GM10847 (cell line): ENCODE measurements around the gene NRIP1.

ENCODE experiments used
- POLR2A ChIP-seq: IDR thresholded peaks from 2 replicates; pipeline ENCODE4 v1.6.1; 2011; ENCODE audit not compliant: insufficient read length; ENCODE audit errors: extremely low read depth

The NRIP1 gene

DNA sequence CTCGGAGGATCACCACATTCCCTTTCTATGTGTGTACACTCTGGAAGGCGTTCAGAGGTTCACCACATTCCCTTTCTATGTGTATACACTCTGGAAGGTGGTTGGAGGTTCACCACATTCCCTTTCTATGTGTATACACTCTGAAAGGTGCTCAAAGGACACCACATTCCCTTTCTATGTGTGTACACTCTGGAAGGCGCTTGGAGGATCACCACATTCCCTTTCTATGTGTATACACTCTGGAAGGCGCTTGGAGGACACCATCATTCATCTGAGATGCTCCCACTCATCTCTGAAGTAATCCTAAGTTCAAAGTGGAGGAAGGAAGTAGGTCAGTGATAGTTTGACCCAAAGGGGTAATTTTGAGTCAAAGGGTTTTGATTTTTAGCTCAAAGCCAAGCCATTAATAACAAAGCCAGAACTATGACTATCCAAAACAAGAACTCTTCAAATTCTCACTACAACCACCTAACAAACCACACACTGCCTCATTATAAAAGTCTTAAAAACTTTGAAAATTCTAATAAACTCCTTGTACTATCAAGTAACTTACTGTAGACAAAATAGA is 32.9 kb downstream of the NRIP1 start:
- no peak for TF ChIP-seq POLR2A

DNA sequence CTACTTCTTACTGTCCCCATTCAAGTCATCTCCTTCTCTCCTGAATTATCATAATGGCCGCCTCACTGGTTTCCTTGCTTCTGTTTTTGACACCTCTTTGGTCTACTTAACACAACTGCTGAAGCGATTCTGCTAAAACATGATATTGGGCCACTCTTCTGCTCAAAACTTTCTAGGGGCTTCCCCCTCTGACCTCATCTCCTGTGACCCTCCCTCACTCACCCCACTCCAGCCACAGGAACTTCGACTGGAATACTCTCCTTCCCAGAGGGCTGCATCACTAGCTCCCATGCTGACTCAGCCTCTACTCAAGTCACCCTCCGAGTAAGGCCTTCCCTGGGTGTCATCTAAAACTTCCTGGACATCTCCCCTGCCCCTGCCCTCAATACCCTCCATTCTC is 35.7 kb downstream of the NRIP1 start:
- TF ChIP-seq POLR2A = no peak

GRCh38 chr21:15028186-15028585 is 36.6 kb downstream of the NRIP1 start:
- no peak for TF ChIP-seq POLR2A

GRCh38 chr21:15027056-15027455 is 37.7 kb downstream of the NRIP1 start:
- no peak for TF ChIP-seq POLR2A

GRCh38 chr21:15026370-15026769 is 38.4 kb downstream of the NRIP1 start:
- no peak for TF ChIP-seq POLR2A

GRCh38 chr21:15023776-15024175 is 41.0 kb downstream of the NRIP1 start:
- TF ChIP-seq POLR2A = no peak

GRCh38 chr21:15022608-15023261 is 42.1 kb downstream of the NRIP1 start:
- TF ChIP-seq POLR2A = no peak

DNA sequence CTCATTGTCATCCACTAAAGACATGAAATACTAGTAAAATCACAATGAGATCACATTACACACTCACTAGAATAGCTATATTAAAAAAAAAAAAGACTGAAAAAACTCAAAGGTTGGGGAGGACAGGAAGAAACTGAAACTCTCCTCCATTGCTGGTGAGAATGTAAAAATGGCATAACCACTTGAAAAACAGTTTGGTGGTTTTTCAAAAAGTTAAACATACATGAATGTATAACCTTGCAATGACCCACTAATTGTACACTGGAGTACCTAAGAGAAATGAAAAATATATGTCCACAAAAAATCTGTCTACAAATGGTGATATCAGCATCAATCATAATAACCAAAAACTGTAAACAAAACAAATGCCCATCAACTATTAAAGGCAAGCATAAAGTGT is 44.0 kb downstream of the NRIP1 start:
- no peak for TF ChIP-seq POLR2A

DNA sequence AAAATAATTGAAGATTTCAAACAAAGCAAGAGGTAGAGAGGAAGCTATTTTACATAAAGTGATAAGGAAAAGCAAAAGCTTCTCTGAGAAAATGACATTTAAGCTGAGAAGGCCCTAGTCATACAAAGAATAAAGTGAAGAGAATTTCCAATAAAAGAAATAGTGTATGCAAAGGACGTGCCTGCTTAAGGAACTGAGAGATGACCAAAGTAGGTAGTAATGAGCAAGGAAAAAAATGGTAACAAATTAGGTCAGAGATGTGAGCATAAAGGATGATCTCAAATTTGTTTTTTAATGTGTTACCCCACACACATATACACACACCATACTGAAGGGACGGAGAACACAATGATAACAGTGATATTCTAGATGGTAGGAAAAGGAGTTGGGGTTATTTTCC is 46.4 kb downstream of the NRIP1 start:
- no peak for TF ChIP-seq POLR2A

DNA sequence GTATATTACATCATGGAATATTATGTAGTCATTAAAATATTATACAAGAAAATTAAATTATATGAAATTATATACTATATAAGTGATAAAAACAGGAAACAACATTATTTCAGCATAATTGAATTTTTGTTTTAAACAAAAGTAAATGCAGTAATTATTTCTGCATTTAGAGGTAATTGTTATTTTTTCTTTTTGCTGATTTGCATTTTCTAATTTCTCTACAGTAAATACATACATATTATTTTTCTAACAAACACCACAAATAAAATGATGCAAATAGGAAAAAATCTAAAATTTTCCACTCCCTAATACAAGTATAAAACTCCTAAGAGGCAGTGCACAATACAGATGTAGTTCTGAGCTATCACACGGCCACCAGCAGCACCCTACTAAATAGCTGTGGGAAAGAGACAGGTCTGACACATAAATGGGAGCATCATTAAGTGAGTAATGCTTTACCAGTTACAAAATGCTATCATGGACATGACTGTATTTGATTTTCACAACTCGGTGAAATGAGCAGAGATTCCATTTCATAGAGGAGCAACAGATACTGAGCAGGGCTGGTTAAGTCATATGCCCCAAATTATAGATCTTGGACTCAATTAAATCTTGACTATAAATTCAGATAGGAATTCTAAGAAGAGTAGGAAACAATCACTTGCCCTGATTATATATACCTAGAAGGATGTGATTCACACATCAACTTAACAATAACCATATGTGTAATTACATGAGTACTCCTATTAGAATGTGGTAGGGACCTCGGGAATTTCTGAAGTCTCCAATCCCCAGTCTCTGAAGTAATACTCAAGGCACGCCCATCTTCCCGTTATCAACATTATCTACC is 49.0 kb downstream of the NRIP1 start:
- TF ChIP-seq POLR2A = no peak

DNA sequence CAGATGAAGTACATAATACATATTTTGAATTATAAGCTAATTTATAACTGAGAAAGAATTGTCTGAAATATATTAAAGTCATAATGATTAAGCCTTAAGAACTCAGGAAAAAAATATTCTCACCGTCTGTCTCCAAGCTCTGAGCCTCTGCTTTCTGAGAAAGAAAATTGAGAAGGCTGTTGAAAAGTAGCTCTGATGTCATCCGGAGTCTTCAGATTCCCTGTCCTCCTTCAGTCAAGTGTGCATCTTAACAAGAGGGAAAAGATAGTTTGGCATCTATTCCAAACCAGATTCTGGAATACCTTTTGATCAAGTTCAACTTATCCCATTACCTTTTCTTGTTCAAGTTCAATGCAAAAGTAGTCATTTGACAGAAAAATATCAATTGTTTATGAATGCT is 50.6 kb downstream of the NRIP1 start:
- TF ChIP-seq POLR2A = no peak

DNA sequence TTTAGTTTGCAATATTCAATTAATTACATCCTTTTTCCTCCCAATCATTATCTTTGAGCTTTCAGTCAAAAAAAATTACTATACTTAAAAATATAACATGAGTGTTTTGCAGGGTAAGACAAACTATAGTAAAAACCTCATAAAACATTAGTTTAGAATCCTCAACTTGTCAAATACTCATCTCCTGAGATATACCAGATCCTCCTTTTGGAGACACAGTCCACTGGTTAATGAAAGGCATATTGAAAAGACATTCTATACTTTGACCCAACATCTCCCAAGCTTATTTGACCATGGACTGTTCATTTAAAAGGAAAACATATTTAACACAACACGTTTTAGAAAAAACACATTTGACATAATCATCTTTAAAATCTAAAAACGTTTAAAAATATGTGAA is 52.8 kb downstream of the NRIP1 start:
- no peak for TF ChIP-seq POLR2A

DNA sequence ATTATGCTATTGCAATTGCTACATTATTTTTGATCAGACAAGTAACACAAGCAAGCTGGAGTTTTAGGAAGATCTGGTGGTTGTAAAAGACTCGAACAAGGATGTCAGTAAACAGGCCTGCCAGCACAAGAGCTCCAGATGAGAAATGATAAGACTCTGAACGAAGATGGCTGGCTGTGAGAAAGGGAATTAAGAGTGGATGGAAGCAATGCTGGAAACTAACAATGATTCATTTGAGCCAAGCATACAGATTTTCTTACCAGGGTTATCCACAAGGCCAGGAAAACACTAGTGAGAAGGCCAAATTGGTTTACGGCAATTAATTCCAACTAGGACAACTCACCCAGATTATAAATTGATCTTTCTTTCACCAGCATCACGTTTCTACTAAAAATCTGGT is 54.2 kb downstream of the NRIP1 start:
- no peak for TF ChIP-seq POLR2A

- TF ChIP-seq POLR2A = no peak
Observed at GRCh38 chr21:15009837-15010363, 54.9 kb downstream of the NRIP1 start.

DNA sequence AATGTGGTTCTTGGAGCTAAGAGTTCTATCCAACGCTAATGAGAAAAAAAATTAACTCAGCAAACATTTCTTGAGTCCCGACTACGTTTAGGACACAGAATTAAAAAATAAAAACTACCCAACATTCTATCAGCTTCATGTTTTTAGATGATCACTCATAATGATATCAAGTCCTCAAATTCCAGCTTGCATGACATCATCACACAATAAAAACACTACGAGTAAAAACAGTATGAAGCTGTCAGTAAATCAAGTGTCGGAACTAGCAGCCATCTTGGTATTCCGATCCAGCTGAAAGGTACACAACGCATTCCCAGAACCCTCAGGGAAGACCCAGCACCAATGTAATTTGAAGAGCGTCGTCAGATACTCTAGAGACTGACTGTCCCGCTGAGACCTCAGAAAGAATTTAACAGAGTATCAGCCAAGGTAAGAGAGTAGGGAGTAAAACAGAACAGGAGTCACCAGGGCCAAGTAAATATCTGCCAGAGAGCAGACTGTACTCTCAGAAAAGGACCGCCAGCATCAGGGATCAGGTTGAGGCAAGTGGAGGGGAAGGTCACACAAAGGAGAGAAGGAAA is 57.0 kb downstream of the NRIP1 start:
- no peak for TF ChIP-seq POLR2A
